K562 (cell line): ENCODE measurements around the gene FTL. TPM values are rescaled to one million over a fixed set of nuclear protein-coding genes. Genes with fewer than 3 reads are reported as not detected.
A peak's percentile ranks its signal among the peaks of the same experiment; 100 is the strongest.

Source experiments
- ATAC-seq: fragments of 200-7000 bp; cut with Tn5 transposase; 3 replicates; pipeline ENCODE4 v1.9.1; 2020; ENCODE audit warnings: moderate library complexity
- BruUV-seq: library from RNA; stranded (reverse); fragments of 400-500 nt; replicated peaks from 2 replicates; lab custom pipeline; 2021; lab: Mats Ljungman, UMichigan
- CTCF ChIA-PET: fragments of 300-600 bp; formaldehyde crosslinking; extraction: SDS; loops from one replicate; lab custom pipeline; 2021; ENCODE audit warnings: low intra/inter-chr PET ratio; lab: Yijun Ruan, JAX
- POLR2A ChIA-PET: fragments of 300-600, 350-650 bp; sonication (Branson Sonifier 250); formaldehyde crosslinking; extraction: SDS; loops from one replicate; lab custom pipeline; 2021; ENCODE audit warnings: antibody characterized with exemption, inconsistent platforms; lab: Yijun Ruan, JAX
- DNase-seq, 4 experiments: peaks; one replicate each; pipeline versions ENCODE4 v3.0.0 to v3.0.0-alpha.2; 2011 to 2018; ENCODE audit warnings: low spot score in 3 of 4, mixed read lengths in 3 of 4; ENCODE audit errors: extremely low read depth in 1 of 4
- FAIRE-seq: peaks from 2 replicates; lab custom pipeline; 2011; peaks lifted over from hg19 to GRCh38; lab: Jason Lieb, UNC
- H2AFZ ChIP-seq: 2 replicates; pipeline ENCODE4 v1.6.0; 2011; ENCODE audit warnings: low read depth, low read length, control low read depth, inconsistent platforms
- H3K27ac ChIP-seq: fragments of 200-600 bp; 3 replicates; pipeline ENCODE4 v1.8.0; 2011; ENCODE audit warnings: low read depth, mild to moderate bottlenecking, control low read depth, inconsistent platforms, low read length, moderate library complexity, mixed read lengths; ENCODE audit errors: extremely low read depth
- H3K27me3 ChIP-seq, 2 experiments: fragments of 300-600 bp in 1 of 2; 2 replicates in 1 of 2; 3 replicates in 1 of 2; pipeline versions ENCODE4 v1.6.0 to v1.8.0; 2011; ENCODE audit warnings: inconsistent platforms in 2 of 2, low read length in 2 of 2, mild to moderate bottlenecking in 1 of 2, mixed read lengths in 1 of 2, moderate library complexity in 1 of 2; ENCODE audit not compliant: control insufficient read depth in 2 of 2, insufficient read depth in 2 of 2
- H3K36me3 ChIP-seq: fragments of 300-600 bp; 3 replicates; pipeline ENCODE4 v1.8.0; 2011; ENCODE audit warnings: mild to moderate bottlenecking, low read length, inconsistent platforms; ENCODE audit not compliant: control insufficient read depth, insufficient read depth
- H3K4me1 ChIP-seq, 2 experiments: fragments of 200-600 bp in 1 of 2; replicated peaks in 1 of 2; 2 replicates in 1 of 2; 3 replicates in 1 of 2; pipeline versions ENCODE4 v1.5.1 to v1.8.0; 2011; ENCODE audit warnings: inconsistent platforms in 2 of 2, low read length in 2 of 2, mild to moderate bottlenecking in 1 of 2, mixed read lengths in 1 of 2, moderate library complexity in 1 of 2; ENCODE audit not compliant: control insufficient read depth in 2 of 2, insufficient read depth in 2 of 2
- H3K4me2 ChIP-seq: 2 replicates; pipeline ENCODE4 v1.6.1; 2011; ENCODE audit warnings: low read length, control low read depth, inconsistent platforms, mixed read lengths; ENCODE audit not compliant: insufficient read depth
- H3K4me3 ChIP-seq: fragments of 200-600 bp; sonication (generic), shearing (Covaris generic); 2 replicates; pipeline ENCODE4 v1.5.1; 2016; ENCODE audit warnings: control low read depth, inconsistent platforms
- H3K79me2 ChIP-seq: fragments of 200-600 bp; 3 replicates; pipeline ENCODE4 v1.8.0; 2011; ENCODE audit warnings: low read length, inconsistent platforms; ENCODE audit not compliant: control insufficient read depth, insufficient read depth
- H3K9ac ChIP-seq, 2 experiments: 2 replicates each; pipeline versions ENCODE4 v1.6.0 to v1.6.1; 2011; ENCODE audit warnings: low read depth in 2 of 2, low read length in 2 of 2, control low read depth in 1 of 2, inconsistent platforms in 1 of 2, mild to moderate bottlenecking in 1 of 2, mixed read lengths in 1 of 2; ENCODE audit not compliant: insufficient read depth in 1 of 2
- H3K9me1 ChIP-seq: one replicate; pipeline ENCODE4 v1.6.0; 2011; ENCODE audit warnings: inconsistent platforms, mild to moderate bottlenecking, low read length, moderate library complexity; ENCODE audit not compliant: control insufficient read depth, insufficient read depth
- H3K9me3 ChIP-seq: replicated peaks from 2 replicates; pipeline ENCODE4 v1.5.1; 2011; ENCODE audit warnings: low read depth, low read length, inconsistent platforms; ENCODE audit not compliant: control insufficient read depth, insufficient read depth
- H4K20me1 ChIP-seq: replicated peaks from 2 replicates; pipeline ENCODE4 v1.6.1; 2011; ENCODE audit warnings: low read length, inconsistent platforms, mixed read lengths; ENCODE audit not compliant: control insufficient read depth, insufficient read depth
- MEIS2 ChIP-seq: fragments of 450-650 bp; IDR thresholded peaks from 2 replicates; pipeline ENCODE4 v1.6.1; 2014; ENCODE audit warnings: mild to moderate bottlenecking; ENCODE audit not compliant: partially characterized antibody
- MGA ChIP-seq: fragments of 450-650 bp; IDR thresholded peaks from 2 replicates; pipeline ENCODE4 v1.6.1; 2016; ENCODE audit warnings: mild to moderate bottlenecking, moderate library complexity
- SIX5 ChIP-seq, 2 experiments: IDR thresholded peaks; 2 replicates each; pipeline ENCODE4 v1.6.1; 2011; ENCODE audit warnings: low read length in 2 of 2, borderline replicate concordance in 1 of 2, low read depth in 1 of 2, mild to moderate bottlenecking in 1 of 2, moderate library complexity in 1 of 2; ENCODE audit not compliant: insufficient read depth in 1 of 2
- TEAD1 ChIP-seq, 2 experiments: fragments of 450-650 bp in 1 of 2; sonication (generic) in 1 of 2; formaldehyde crosslinking; IDR thresholded peaks; 2 replicates each; pipeline versions ENCODE4 v1.4.0 to v1.8.0; 2020 to 2022; ENCODE audit warnings: mild to moderate bottlenecking in 2 of 2, missing genetic modification reagents in 1 of 2
- ZNF143 ChIP-seq: sonication (generic); formaldehyde crosslinking; IDR thresholded peaks from 2 replicates; pipeline ENCODE4 v1.9.0; 2022; ENCODE audit warnings: mild to moderate bottlenecking, missing genetic modification reagents
- WGBS: fragments of 100-300 bp; shearing (Covaris generic); methylation state at CpG from one replicate; pipeline ENCODE4 v1.1.6; 2016; ENCODE audit warnings: low coverage, mixed read lengths; ENCODE audit not compliant: insufficient coverage; ENCODE audit errors: missing lambda C conversion rate; 5-methylcytosine and 5-hydroxymethylcytosine counted together
- in situ Hi-C: fragments of 300-500 bp; cut with MboI; formaldehyde crosslinking; loops from 4 replicates; pipeline ENCODE4 v1.15.0; 2018; ENCODE audit warnings: inconsistent platforms, mixed read lengths
- intact Hi-C: fragments of 100-400 bp; cut with micrococcal nuclease; formaldehyde crosslinking; loops from 2 replicates; pipeline ENCODE4 v1.14.2; 2022
- polyA plus RNA-seq, 8 experiments: library from polyadenylated mRNA; depleted of rRNA in 4 of 8; stranded (reverse) in 5 of 8; unstranded in 3 of 8; fragments of >200 nt; fragmentation: Nextera tagmentation in 2 of 8; fragmentation: Illumina TruSeq in 1 of 8; extraction: Ambion mirVana in 2 of 8; extraction: Trizol in 1 of 8; gene quantifications; 2 replicates each; pipeline versions ENCODE4 v1.2.1 to v1.2.3, GENCODE V29; 2011 to 2014; ENCODE audit warnings: inconsistent platforms in 1 of 8, missing spikeins in 1 of 8
- total RNA-seq, 7 experiments: library from RNA; depleted of rRNA in 6 of 7; stranded (reverse); fragments of >200 nt in 6 of 7; fragmentation: Illumina TruSeq in 2 of 7; extraction: Trizol in 2 of 7; gene quantifications; 2 replicates each; pipeline versions ENCODE4 v1.2.1 to v1.2.3, GENCODE V29; 2011 to 2021; ENCODE audit warnings: low replicate concordance in 1 of 7
- TF ChIP-seq, protein P1 (sequence below), 2 experiments: fragments of 450-650 bp; IDR thresholded peaks; 2 replicates each; pipeline ENCODE4 v1.6.1; 2018; ENCODE audit warnings: mild to moderate bottlenecking in 2 of 2, low read depth in 1 of 2; ENCODE audit not compliant: partially characterized antibody in 2 of 2

FTL gene
- total and polyA plus RNA-seq, 9 of the 15 experiments (the other 6 are each of a cell fraction or from before 2014, with no cell fraction given): 1,231 to 27,415 (median 3,965) TPM

GRCh38 chr19:48986211-48986610 is 21.1 kb downstream of the FTL start:
- Histone ChIP-seq H3K4me3 (no peak overlapping the region), H3K4me2 (no peak overlapping the region), H3K4me1 (peaks cover 0 to 12% of the 10 kb centered on the region in 2 experiments; a peak in 3 of 5 replicates), H3K9ac (no peak overlapping the region; a peak in 1 of 4 replicates), H3K27me3 (no peaks in the 10 kb centered on the region), H3K9me1 (no peaks in the 10 kb centered on the region), H4K20me1 (no peaks in the 10 kb centered on the region), H2AFZ (no peak overlapping the region), H3K9me3 (no peaks in the 10 kb centered on the region), H3K79me2 (peaks cover 10% of the 10 kb centered on the region; the same call in 2 of the 3 replicates), H3K36me3 (peaks cover 71% of the 10 kb centered on the region), H3K27ac (no peak overlapping the region)
- intact Hi-C loops (no loop called here), in situ Hi-C loops (no loop called here)
- WGBS: 100% methylated on average over 2 of the region's 3 CpGs
- POLR2A ChIA-PET: interaction anchor here (0.6 to 1.8 kb wide), 6 partner anchors 9 to 112 kb away, joined by 3 to 4 read pairs (median 4); no protein-coding TSS in a partner anchor
- ATAC-seq: no peak
- CTCF ChIA-PET: no interaction called here
- no peak for FAIRE-seq
- no TSS peak for BruUV-seq
- no peak for DNase-seq
- TF ChIP-seq ZNF143 (CRISPR knock-in tag) (peak; percentile 70), SIX5 (IDR thresholded peaks at IDR 0.05; ENCODE audit: borderline replicate concordance in 1 of 2, insufficient read depth in 1 of 2, low read depth in 1 of 2, low read length in 2 of 2) (peak in 1 of 2 experiments; percentile 38; a peak in 1 of 4 replicates), MGA (no peak), TEAD1 (CRISPR knock-in tag; IDR thresholded peaks at IDR 0.05) (no peak), MEIS2 (no peak)
- TF ChIP-seq, protein P1, sequence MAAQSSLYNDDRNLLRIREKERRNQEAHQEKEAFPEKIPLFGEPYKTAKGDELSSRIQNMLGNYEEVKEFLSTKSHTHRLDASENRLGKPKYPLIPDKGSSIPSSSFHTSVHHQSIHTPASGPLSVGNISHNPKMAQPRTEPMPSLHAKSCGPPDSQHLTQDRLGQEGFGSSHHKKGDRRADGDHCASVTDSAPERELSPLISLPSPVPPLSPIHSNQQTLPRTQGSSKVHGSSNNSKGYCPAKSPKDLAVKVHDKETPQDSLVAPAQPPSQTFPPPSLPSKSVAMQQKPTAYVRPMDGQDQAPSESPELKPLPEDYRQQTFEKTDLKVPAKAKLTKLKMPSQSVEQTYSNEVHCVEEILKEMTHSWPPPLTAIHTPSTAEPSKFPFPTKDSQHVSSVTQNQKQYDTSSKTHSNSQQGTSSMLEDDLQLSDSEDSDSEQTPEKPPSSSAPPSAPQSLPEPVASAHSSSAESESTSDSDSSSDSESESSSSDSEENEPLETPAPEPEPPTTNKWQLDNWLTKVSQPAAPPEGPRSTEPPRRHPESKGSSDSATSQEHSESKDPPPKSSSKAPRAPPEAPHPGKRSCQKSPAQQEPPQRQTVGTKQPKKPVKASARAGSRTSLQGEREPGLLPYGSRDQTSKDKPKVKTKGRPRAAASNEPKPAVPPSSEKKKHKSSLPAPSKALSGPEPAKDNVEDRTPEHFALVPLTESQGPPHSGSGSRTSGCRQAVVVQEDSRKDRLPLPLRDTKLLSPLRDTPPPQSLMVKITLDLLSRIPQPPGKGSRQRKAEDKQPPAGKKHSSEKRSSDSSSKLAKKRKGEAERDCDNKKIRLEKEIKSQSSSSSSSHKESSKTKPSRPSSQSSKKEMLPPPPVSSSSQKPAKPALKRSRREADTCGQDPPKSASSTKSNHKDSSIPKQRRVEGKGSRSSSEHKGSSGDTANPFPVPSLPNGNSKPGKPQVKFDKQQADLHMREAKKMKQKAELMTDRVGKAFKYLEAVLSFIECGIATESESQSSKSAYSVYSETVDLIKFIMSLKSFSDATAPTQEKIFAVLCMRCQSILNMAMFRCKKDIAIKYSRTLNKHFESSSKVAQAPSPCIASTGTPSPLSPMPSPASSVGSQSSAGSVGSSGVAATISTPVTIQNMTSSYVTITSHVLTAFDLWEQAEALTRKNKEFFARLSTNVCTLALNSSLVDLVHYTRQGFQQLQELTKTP (IDR thresholded peaks at IDR 0.05; ENCODE audit: low read depth in 1 of 2, partially characterized antibody in 2 of 2): peak in 1 of 2 experiments; percentile 38
